Measurements from ENCODE around the gene LRRC3. TPM values are rescaled to one million over a fixed set of nuclear protein-coding genes. Genes with fewer than 3 reads are reported as not detected.
A peak's percentile ranks its signal among the peaks of the same experiment; 100 is the strongest.

Gene LRRC3
- total RNA-seq, 1 donor from 2014 or later = 4.0 TPM

DNA sequence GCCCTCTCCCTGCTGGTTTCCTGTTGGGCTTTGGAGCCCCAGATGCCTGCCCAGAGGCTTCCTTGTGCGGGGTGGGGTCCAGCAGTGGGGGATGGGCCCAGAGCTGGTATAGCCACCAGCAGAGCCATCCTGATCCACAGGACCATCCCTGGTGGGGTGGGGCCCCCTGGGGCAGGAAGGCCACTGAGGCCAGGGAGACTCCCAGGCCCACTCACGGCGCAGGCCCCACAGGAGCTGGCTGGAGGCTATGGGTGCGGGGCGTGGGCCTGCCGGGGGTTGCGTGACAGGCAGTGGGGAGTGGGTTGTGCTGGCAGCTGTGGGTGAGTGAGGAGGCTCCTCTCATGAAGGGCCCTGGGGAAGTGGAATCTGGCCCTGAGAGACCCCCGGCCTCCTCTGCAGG, 5.7 kb downstream of the LRRC3 start:
- no peak for DNase-seq
- Histone ChIP-seq H3K27ac (no peak overlapping the region), H3K9me3 (no peaks in the 10 kb centered on the region), H3K27me3 (ENCODE audit: low read depth) (peaks cover 4% of the 10 kb centered on the region), H3K4me1 (peaks cover 8% of the 10 kb centered on the region), H3K4me3 (no peak overlapping the region), H3K36me3 (no peaks in the 10 kb centered on the region)
- intact Hi-C loops (cut with DNase I) = no loop called here
- no peak for ATAC-seq
- TF ChIP-seq, protein P1, sequence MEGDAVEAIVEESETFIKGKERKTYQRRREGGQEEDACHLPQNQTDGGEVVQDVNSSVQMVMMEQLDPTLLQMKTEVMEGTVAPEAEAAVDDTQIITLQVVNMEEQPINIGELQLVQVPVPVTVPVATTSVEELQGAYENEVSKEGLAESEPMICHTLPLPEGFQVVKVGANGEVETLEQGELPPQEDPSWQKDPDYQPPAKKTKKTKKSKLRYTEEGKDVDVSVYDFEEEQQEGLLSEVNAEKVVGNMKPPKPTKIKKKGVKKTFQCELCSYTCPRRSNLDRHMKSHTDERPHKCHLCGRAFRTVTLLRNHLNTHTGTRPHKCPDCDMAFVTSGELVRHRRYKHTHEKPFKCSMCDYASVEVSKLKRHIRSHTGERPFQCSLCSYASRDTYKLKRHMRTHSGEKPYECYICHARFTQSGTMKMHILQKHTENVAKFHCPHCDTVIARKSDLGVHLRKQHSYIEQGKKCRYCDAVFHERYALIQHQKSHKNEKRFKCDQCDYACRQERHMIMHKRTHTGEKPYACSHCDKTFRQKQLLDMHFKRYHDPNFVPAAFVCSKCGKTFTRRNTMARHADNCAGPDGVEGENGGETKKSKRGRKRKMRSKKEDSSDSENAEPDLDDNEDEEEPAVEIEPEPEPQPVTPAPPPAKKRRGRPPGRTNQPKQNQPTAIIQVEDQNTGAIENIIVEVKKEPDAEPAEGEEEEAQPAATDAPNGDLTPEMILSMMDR (IDR thresholded peaks at IDR 0.05) = no peak

DNA sequence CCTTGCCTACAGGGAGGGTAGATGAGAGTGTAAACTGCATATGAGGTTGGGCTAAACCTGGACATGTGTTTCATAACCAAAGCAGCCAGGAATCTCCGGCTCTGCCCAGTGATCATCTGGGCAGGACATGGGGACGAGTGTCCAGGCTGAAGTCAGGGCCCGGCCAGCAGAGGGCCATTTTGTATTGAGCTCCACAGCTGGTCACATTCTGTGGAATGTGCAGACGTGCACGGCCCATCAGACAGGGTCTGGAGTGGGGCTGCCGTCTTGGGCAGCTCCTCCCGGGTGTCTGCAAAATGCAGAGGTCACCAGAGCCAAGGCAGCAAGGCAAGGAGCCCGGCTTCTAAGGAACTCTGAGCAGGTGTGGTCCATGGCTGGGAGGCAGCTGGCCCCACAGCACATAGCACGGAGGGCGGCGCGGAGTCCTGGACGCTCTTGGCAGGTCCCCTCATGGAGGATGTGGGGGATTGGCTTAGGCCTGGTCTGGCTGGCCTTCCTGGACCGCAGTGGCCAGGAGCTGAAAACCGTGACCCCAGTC, 6.2 kb downstream of the LRRC3 start:
- H3K27me3 ChIP-seq (ENCODE audit: low read depth) = peaks cover 4% of the 10 kb centered on the region
- H3K4me3 ChIP-seq = no peak overlapping the region
- peaks cover 3% of the 10 kb centered on the region for H3K4me1 ChIP-seq
- TF ChIP-seq, protein P1 (IDR thresholded peaks at IDR 0.05) = no peak
- no peak for DNase-seq
- no peak overlapping the region for H3K27ac ChIP-seq
- no peaks in the 10 kb centered on the region for H3K9me3 ChIP-seq
- intact Hi-C loops (cut with DNase I) = no loop called here
- no peaks in the 10 kb centered on the region for H3K36me3 ChIP-seq
- ATAC-seq = peak in 1 of 2 donors; percentile 60

DNA sequence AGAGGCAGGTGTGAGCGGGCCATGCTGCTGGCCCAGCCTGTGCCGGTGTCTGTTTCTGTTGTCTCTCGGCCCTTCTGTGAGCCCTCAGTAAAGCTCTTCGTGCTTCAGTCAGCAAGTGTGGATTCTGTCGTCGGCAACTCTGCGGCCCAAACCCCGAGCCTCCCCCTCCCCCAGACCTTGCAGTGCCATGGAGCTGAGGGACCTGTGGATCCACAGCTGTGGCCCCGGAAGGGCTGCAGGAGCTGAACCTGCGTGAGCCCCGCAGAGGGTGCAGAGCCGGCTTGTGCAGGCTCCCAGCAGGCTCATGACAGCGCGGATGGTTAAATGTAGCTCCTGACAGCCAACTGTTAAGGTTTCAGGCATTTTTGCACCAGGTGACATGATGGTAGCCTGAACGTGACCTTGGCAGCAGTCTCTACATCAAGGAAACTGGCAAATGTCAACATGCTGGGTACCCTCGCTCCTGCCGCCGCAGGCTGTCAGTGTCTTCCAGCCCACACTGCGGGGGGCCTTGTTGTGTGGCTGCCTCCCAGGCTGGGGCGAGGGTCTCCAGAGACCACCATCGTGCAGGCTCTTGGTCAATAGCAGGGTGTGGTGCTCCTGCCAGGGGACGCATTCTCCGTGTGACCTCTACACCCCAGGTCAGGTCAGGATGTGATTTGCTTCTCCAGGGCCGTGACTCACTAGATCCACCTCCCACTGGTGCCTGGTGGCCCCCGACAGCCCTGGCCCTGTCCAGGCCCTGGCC, 7.0 kb downstream of the LRRC3 start:
- intact Hi-C loops (cut with DNase I) = no loop called here
- no peaks in the 10 kb centered on the region for H3K9me3 ChIP-seq
- H3K27ac ChIP-seq = no peak overlapping the region
- H3K27me3 ChIP-seq (ENCODE audit: low read depth) = peaks cover 4% of the 10 kb centered on the region
- DNase-seq = no peak
- no peaks in the 10 kb centered on the region for H3K4me1 ChIP-seq
- H3K4me3 ChIP-seq = no peak overlapping the region
- H3K36me3 ChIP-seq = no peaks in the 10 kb centered on the region
- TF ChIP-seq, protein P1 (IDR thresholded peaks at IDR 0.05) = no peak
- ATAC-seq = no peak

DNA sequence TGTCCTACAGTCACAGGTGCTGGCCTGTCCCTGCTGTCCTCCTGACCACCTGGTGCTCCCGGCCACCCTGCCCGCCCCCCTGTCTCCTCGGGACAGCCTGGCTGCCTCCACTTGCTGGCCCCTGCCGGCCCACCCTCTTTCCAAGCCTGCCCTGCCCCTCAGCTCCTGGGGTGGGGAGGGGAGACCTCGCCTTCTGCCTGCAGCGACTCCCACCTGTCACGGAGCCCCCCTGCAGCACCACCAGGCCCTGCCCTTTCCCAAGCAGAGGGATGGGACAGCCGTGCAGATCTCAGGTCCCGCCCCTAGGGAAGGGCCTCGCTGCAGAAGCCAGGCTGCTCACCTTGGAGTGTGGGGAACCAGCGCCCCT, 7.5 kb downstream of the LRRC3 start:
- no peaks in the 10 kb centered on the region for H3K4me1 ChIP-seq
- H3K27me3 ChIP-seq (ENCODE audit: low read depth) = peaks cover 4% of the 10 kb centered on the region
- no peak for ATAC-seq
- intact Hi-C loops (cut with DNase I) = no loop called here
- H3K9me3 ChIP-seq = no peaks in the 10 kb centered on the region
- DNase-seq = no peak
- no peak overlapping the region for H3K4me3 ChIP-seq
- H3K36me3 ChIP-seq = no peaks in the 10 kb centered on the region
- H3K27ac ChIP-seq = no peak overlapping the region
- TF ChIP-seq, protein P1 (IDR thresholded peaks at IDR 0.05) = no peak

DNA sequence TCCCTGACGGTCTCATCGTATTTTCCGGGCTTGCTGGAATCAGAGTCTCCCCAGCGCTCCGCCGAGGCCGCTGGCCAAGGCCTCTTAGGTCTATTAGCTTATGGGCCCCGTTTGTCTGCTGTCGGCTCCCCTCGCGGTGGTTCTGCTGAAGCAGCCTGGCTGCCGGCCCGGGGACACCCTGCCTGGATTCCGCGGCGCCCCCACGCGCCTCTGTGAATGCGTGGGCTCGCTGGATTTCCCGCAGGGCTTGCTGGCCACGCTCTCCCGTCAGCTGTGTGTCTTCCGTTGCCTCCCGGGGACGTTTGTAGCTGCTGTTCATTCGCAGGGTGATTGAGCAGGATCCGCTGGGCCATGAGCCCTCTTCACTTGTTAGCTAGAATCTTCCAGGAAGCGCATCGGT, 8.4 kb downstream of the LRRC3 start:
- intact Hi-C loops (cut with DNase I) = no loop called here
- ATAC-seq (no peak), DNase-seq (no peak)
- Histone ChIP-seq H3K4me1 (no peaks in the 10 kb centered on the region), H3K27me3 (ENCODE audit: low read depth) (peaks cover 4% of the 10 kb centered on the region), H3K36me3 (no peaks in the 10 kb centered on the region), H3K9me3 (no peaks in the 10 kb centered on the region), H3K27ac (no peak overlapping the region), H3K4me3 (no peak overlapping the region)
- TF ChIP-seq, protein P1 (IDR thresholded peaks at IDR 0.05) = no peak
